ENCODE results near the gene VSTM4.

VSTM4 gene

GRCh38 chr10:49117376-49118070, 2.2 kb upstream of the VSTM4 start:
- TF ChIP-seq TCF12 (IDR thresholded peaks at IDR 0.05; ENCODE audit: low read depth): no peak
- no peak for TF ChIP-seq CREB1 (IDR thresholded peaks at IDR 0.05; ENCODE audit: low read depth)
- TF ChIP-seq TEAD4 (IDR thresholded peaks at IDR 0.05): no peak
- TF ChIP-seq TAF1 (IDR thresholded peaks at IDR 0.05; ENCODE audit: low read depth): no peak
- no peak for TF ChIP-seq EGR1 (IDR thresholded peaks at IDR 0.05)

- TF ChIP-seq YY1 (IDR thresholded peaks at IDR 0.05; ENCODE audit: low read depth): no peak
- TF ChIP-seq, protein P1, sequence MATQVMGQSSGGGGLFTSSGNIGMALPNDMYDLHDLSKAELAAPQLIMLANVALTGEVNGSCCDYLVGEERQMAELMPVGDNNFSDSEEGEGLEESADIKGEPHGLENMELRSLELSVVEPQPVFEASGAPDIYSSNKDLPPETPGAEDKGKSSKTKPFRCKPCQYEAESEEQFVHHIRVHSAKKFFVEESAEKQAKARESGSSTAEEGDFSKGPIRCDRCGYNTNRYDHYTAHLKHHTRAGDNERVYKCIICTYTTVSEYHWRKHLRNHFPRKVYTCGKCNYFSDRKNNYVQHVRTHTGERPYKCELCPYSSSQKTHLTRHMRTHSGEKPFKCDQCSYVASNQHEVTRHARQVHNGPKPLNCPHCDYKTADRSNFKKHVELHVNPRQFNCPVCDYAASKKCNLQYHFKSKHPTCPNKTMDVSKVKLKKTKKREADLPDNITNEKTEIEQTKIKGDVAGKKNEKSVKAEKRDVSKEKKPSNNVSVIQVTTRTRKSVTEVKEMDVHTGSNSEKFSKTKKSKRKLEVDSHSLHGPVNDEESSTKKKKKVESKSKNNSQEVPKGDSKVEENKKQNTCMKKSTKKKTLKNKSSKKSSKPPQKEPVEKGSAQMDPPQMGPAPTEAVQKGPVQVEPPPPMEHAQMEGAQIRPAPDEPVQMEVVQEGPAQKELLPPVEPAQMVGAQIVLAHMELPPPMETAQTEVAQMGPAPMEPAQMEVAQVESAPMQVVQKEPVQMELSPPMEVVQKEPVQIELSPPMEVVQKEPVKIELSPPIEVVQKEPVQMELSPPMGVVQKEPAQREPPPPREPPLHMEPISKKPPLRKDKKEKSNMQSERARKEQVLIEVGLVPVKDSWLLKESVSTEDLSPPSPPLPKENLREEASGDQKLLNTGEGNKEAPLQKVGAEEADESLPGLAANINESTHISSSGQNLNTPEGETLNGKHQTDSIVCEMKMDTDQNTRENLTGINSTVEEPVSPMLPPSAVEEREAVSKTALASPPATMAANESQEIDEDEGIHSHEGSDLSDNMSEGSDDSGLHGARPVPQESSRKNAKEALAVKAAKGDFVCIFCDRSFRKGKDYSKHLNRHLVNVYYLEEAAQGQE (IDR thresholded peaks at IDR 0.05; ENCODE audit: low read depth): no peak
- TF ChIP-seq FOXM1 (IDR thresholded peaks at IDR 0.05; ENCODE audit: borderline replicate concordance, low read depth): no peak
- no peak for TF ChIP-seq TEAD4 (IDR thresholded peaks at IDR 0.05)
- TF ChIP-seq MAX (IDR thresholded peaks at IDR 0.05): no peak
- TF ChIP-seq NFIC (IDR thresholded peaks at IDR 0.05): no peak
- TF ChIP-seq CREB1 (IDR thresholded peaks at IDR 0.05; ENCODE audit: low read depth): no peak
- no peak for TF ChIP-seq TAF1 (IDR thresholded peaks at IDR 0.05; ENCODE audit: low read depth)
- TF ChIP-seq, protein P2, sequence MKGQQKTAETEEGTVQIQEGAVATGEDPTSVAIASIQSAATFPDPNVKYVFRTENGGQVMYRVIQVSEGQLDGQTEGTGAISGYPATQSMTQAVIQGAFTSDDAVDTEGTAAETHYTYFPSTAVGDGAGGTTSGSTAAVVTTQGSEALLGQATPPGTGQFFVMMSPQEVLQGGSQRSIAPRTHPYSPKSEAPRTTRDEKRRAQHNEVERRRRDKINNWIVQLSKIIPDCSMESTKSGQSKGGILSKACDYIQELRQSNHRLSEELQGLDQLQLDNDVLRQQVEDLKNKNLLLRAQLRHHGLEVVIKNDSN (IDR thresholded peaks at IDR 0.05): no peak
- no peak for TF ChIP-seq ZBTB7A (IDR thresholded peaks at IDR 0.05; ENCODE audit: low read depth)
Observed at GRCh38 chr10:49116509-49117375, 1.4 kb upstream of the VSTM4 start.

- TF ChIP-seq EP300 (IDR thresholded peaks at IDR 0.05; ENCODE audit: borderline replicate concordance) (no peak), ZBTB7A (IDR thresholded peaks at IDR 0.05; ENCODE audit: low read depth) (no peak), YY1 (IDR thresholded peaks at IDR 0.05; ENCODE audit: low read depth) (no peak), CREB1 (IDR thresholded peaks at IDR 0.05; ENCODE audit: low read depth) (no peak), CEBPB (IDR thresholded peaks at IDR 0.05) (no peak)
- TF ChIP-seq, protein P1 (IDR thresholded peaks at IDR 0.05; ENCODE audit: low read depth): no peak
- TF ChIP-seq, protein P2 (IDR thresholded peaks at IDR 0.05): no peak
Observed at GRCh38 chr10:49115796-49116508, 630 bp upstream of the VSTM4 start.

- TF ChIP-seq, protein P1 (IDR thresholded peaks at IDR 0.05; ENCODE audit: low read depth): no peak
Observed at GRCh38 chr10:49114718-49115014, 656 bp downstream of the VSTM4 start.

DNA sequence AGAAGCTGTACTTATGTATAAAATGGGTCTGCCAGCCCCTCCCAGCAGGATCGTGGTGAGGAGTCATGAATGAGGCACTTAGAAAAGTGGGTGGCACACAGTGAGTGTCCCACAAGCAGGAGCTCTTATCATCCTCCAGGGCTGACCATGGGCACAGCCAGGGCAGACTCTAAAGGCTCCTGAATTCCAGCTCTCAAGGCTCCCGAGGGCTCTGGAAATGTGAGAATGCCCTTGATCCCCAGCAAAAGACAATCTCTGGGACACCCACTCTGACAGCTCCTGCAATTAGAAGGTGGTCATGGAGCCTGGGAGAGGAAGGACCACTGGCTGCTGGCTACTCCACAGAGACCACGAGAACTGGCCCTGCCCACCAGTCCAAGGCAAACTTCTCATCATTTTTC, 1.6 kb downstream of the VSTM4 start:
- TF ChIP-seq CREB1 (IDR thresholded peaks at IDR 0.05; ENCODE audit: low read depth) (no peak), ZBTB7A (IDR thresholded peaks at IDR 0.05; ENCODE audit: low read depth) (no peak), EGR1 (IDR thresholded peaks at IDR 0.05) (no peak)

Measured in Ishikawa (cell line).